ENCODE measurements around the gene RASGEF1B. TPM values are rescaled to one million over a fixed set of nuclear protein-coding genes. Genes with fewer than 3 reads are reported as not detected.

Gene RASGEF1B
- total RNA-seq, 1 donor from 2014 or later: 9.9 TPM

GRCh38 chr4:81467672-81467964, 4.1 kb downstream of the RASGEF1B start:
- Histone ChIP-seq H3K9ac (ENCODE audit: low read depth in 1 of 3, low read length in 3 of 3) (no peak overlapping the region), H3K36me3 (ENCODE audit: control insufficient read depth in 3 of 3, insufficient read depth in 3 of 3, low read length in 3 of 3) (no peaks in the 10 kb centered on the region), H3K9me3 (ENCODE audit: control insufficient read depth in 3 of 3, low read length in 3 of 3) (no peaks in the 10 kb centered on the region)

GRCh38 chr4:81466841-81467671, 4.7 kb downstream of the RASGEF1B start:
- Histone ChIP-seq H3K27ac (ENCODE audit: low read depth, low read length) (no peak overlapping the region), H3K36me3 (ENCODE audit: control insufficient read depth in 3 of 3, insufficient read depth in 3 of 3, low read length in 3 of 3) (no peaks in the 10 kb centered on the region), H3K9ac (ENCODE audit: low read depth in 1 of 3, low read length in 3 of 3) (no peak overlapping the region), H3K4me3 (ENCODE audit: low read length in 3 of 3) (no peak overlapping the region), H3K27me3 (ENCODE audit: control insufficient read depth in 3 of 3, insufficient read depth in 3 of 3, low read length in 3 of 3) (no peaks in the 10 kb centered on the region), H3K4me1 (ENCODE audit: control insufficient read depth in 3 of 3, insufficient read depth in 3 of 3, low read length in 3 of 3) (peaks cover 7 to 18% (median 7%) of the 10 kb centered on the region in 3 donors), H3K9me3 (ENCODE audit: control insufficient read depth in 3 of 3, low read length in 3 of 3) (no peaks in the 10 kb centered on the region)

More at GRCh38 chr4:81467672-81467964, 4.1 kb downstream of the RASGEF1B start:
- Histone ChIP-seq H3K27ac (ENCODE audit: low read depth, low read length) (no peak overlapping the region), H3K27me3 (ENCODE audit: control insufficient read depth in 3 of 3, insufficient read depth in 3 of 3, low read length in 3 of 3) (no peaks in the 10 kb centered on the region), H3K4me3 (ENCODE audit: low read length in 3 of 3) (no peak overlapping the region), H3K4me1 (ENCODE audit: control insufficient read depth in 3 of 3, insufficient read depth in 3 of 3, low read length in 3 of 3) (peaks cover 7 to 22% (median 7%) of the 10 kb centered on the region in 3 donors)

GRCh38 chr4:81465406-81466340, 6.0 kb downstream of the RASGEF1B start:
- Histone ChIP-seq H3K9me3 (ENCODE audit: control insufficient read depth in 3 of 3, low read length in 3 of 3) (no peaks in the 10 kb centered on the region), H3K4me3 (ENCODE audit: low read length in 3 of 3) (no peak overlapping the region), H3K27ac (ENCODE audit: low read depth, low read length) (no peak overlapping the region), H3K36me3 (ENCODE audit: control insufficient read depth in 3 of 3, insufficient read depth in 3 of 3, low read length in 3 of 3) (no peaks in the 10 kb centered on the region), H3K27me3 (ENCODE audit: control insufficient read depth in 3 of 3, insufficient read depth in 3 of 3, low read length in 3 of 3) (no peaks in the 10 kb centered on the region), H3K9ac (ENCODE audit: low read depth in 1 of 3, low read length in 3 of 3) (peak overlapping the region in 1 of 3 donors; percentile 3), H3K4me1 (ENCODE audit: control insufficient read depth in 3 of 3, insufficient read depth in 3 of 3, low read length in 3 of 3) (peaks cover 3 to 12% (median 10%) of the 10 kb centered on the region in 3 donors)

GRCh38 chr4:81460834-81461233, 10.9 kb downstream of the RASGEF1B start:
- H3K27ac ChIP-seq (ENCODE audit: low read depth, low read length): no peak overlapping the region
- H3K4me1 ChIP-seq (ENCODE audit: control insufficient read depth in 3 of 3, insufficient read depth in 3 of 3, low read length in 3 of 3): peaks cover 0 to 3% (median 3%) of the 10 kb centered on the region in 3 donors
- H3K9ac ChIP-seq (ENCODE audit: low read depth in 1 of 3, low read length in 3 of 3): no peak overlapping the region
- no peaks in the 10 kb centered on the region for H3K9me3 ChIP-seq (ENCODE audit: control insufficient read depth in 3 of 3, low read length in 3 of 3)
- no peaks in the 10 kb centered on the region for H3K27me3 ChIP-seq (ENCODE audit: control insufficient read depth in 3 of 3, insufficient read depth in 3 of 3, low read length in 3 of 3)
- no peak overlapping the region for H3K4me3 ChIP-seq (ENCODE audit: low read length in 3 of 3)
- peaks cover 2 to 16% (median 10%) of the 10 kb centered on the region in 3 donors for H3K36me3 ChIP-seq (ENCODE audit: control insufficient read depth in 3 of 3, insufficient read depth in 3 of 3, low read length in 3 of 3)

GRCh38 chr4:81460191-81460701, 11.5 kb downstream of the RASGEF1B start:
- Histone ChIP-seq H3K36me3 (ENCODE audit: control insufficient read depth in 3 of 3, insufficient read depth in 3 of 3, low read length in 3 of 3) (peaks cover 5 to 20% (median 10%) of the 10 kb centered on the region in 3 donors), H3K4me1 (ENCODE audit: control insufficient read depth in 3 of 3, insufficient read depth in 3 of 3, low read length in 3 of 3) (peaks cover 0 to 3% (median 0%) of the 10 kb centered on the region in 3 donors), H3K9me3 (ENCODE audit: control insufficient read depth in 3 of 3, low read length in 3 of 3) (no peaks in the 10 kb centered on the region), H3K4me3 (ENCODE audit: low read length in 3 of 3) (no peak overlapping the region), H3K27ac (ENCODE audit: low read depth, low read length) (no peak overlapping the region), H3K9ac (ENCODE audit: low read depth in 1 of 3, low read length in 3 of 3) (no peak overlapping the region), H3K27me3 (ENCODE audit: control insufficient read depth in 3 of 3, insufficient read depth in 3 of 3, low read length in 3 of 3) (no peaks in the 10 kb centered on the region)

- Histone ChIP-seq H3K36me3 (ENCODE audit: control insufficient read depth in 3 of 3, insufficient read depth in 3 of 3, low read length in 3 of 3) (peaks cover 5 to 22% (median 10%) of the 10 kb centered on the region in 3 donors), H3K9ac (ENCODE audit: low read depth in 1 of 3, low read length in 3 of 3) (no peak overlapping the region), H3K9me3 (ENCODE audit: control insufficient read depth in 3 of 3, low read length in 3 of 3) (no peaks in the 10 kb centered on the region), H3K27me3 (ENCODE audit: control insufficient read depth in 3 of 3, insufficient read depth in 3 of 3, low read length in 3 of 3) (no peaks in the 10 kb centered on the region), H3K4me3 (ENCODE audit: low read length in 3 of 3) (no peak overlapping the region), H3K27ac (ENCODE audit: low read depth, low read length) (no peak overlapping the region), H3K4me1 (ENCODE audit: control insufficient read depth in 3 of 3, insufficient read depth in 3 of 3, low read length in 3 of 3) (peaks cover 0 to 3% (median 0%) of the 10 kb centered on the region in 3 donors)
Observed at GRCh38 chr4:81459228-81459627, 12.5 kb downstream of the RASGEF1B start.

GRCh38 chr4:81457921-81458520, 13.7 kb downstream of the RASGEF1B start:
- peaks cover 5 to 29% (median 10%) of the 10 kb centered on the region in 3 donors for H3K36me3 ChIP-seq (ENCODE audit: control insufficient read depth in 3 of 3, insufficient read depth in 3 of 3, low read length in 3 of 3)
- no peak overlapping the region for H3K9ac ChIP-seq (ENCODE audit: low read depth in 1 of 3, low read length in 3 of 3)
- no peak overlapping the region for H3K4me3 ChIP-seq (ENCODE audit: low read length in 3 of 3)
- no peaks in the 10 kb centered on the region for H3K27me3 ChIP-seq (ENCODE audit: control insufficient read depth in 3 of 3, insufficient read depth in 3 of 3, low read length in 3 of 3)
- peaks cover 0 to 3% (median 0%) of the 10 kb centered on the region in 3 donors for H3K4me1 ChIP-seq (ENCODE audit: control insufficient read depth in 3 of 3, insufficient read depth in 3 of 3, low read length in 3 of 3)
- H3K27ac ChIP-seq (ENCODE audit: low read depth, low read length): no peak overlapping the region
- H3K9me3 ChIP-seq (ENCODE audit: control insufficient read depth in 3 of 3, low read length in 3 of 3): no peaks in the 10 kb centered on the region

GRCh38 chr4:81457345-81457744, 14.4 kb downstream of the RASGEF1B start:
- peaks cover 5 to 29% (median 10%) of the 10 kb centered on the region in 3 donors for H3K36me3 ChIP-seq (ENCODE audit: control insufficient read depth in 3 of 3, insufficient read depth in 3 of 3, low read length in 3 of 3)

GRCh38 chr4:81455897-81456296, 15.8 kb downstream of the RASGEF1B start:
- Histone ChIP-seq H3K9me3 (ENCODE audit: control insufficient read depth in 3 of 3, low read length in 3 of 3) (no peaks in the 10 kb centered on the region), H3K9ac (ENCODE audit: low read depth in 1 of 3, low read length in 3 of 3) (no peak overlapping the region), H3K4me3 (ENCODE audit: low read length in 3 of 3) (no peak overlapping the region), H3K27ac (ENCODE audit: low read depth, low read length) (no peak overlapping the region), H3K27me3 (ENCODE audit: control insufficient read depth in 3 of 3, insufficient read depth in 3 of 3, low read length in 3 of 3) (no peaks in the 10 kb centered on the region), H3K36me3 (ENCODE audit: control insufficient read depth in 3 of 3, insufficient read depth in 3 of 3, low read length in 3 of 3) (peaks cover 5 to 33% (median 13%) of the 10 kb centered on the region in 3 donors), H3K4me1 (ENCODE audit: control insufficient read depth in 3 of 3, insufficient read depth in 3 of 3, low read length in 3 of 3) (no peaks in the 10 kb centered on the region)

More at GRCh38 chr4:81457345-81457744, 14.4 kb downstream of the RASGEF1B start:
- H3K9me3 ChIP-seq (ENCODE audit: control insufficient read depth in 3 of 3, low read length in 3 of 3): no peaks in the 10 kb centered on the region
- no peak overlapping the region for H3K27ac ChIP-seq (ENCODE audit: low read depth, low read length)
- H3K9ac ChIP-seq (ENCODE audit: low read depth in 1 of 3, low read length in 3 of 3): no peak overlapping the region
- no peaks in the 10 kb centered on the region for H3K27me3 ChIP-seq (ENCODE audit: control insufficient read depth in 3 of 3, insufficient read depth in 3 of 3, low read length in 3 of 3)
- no peak overlapping the region for H3K4me3 ChIP-seq (ENCODE audit: low read length in 3 of 3)
- peaks cover 0 to 3% (median 0%) of the 10 kb centered on the region in 3 donors for H3K4me1 ChIP-seq (ENCODE audit: control insufficient read depth in 3 of 3, insufficient read depth in 3 of 3, low read length in 3 of 3)

All from skeletal muscle tissue (tissue), 4 donors.